ENCODE results near the gene SLC19A2. TPM values are rescaled to one million over a fixed set of nuclear protein-coding genes. Genes with fewer than 3 reads are reported as not detected.

The SLC19A2 gene
- total RNA-seq, 2 donors from 2014 or later: 17.7 to 39.7 TPM

DNA sequence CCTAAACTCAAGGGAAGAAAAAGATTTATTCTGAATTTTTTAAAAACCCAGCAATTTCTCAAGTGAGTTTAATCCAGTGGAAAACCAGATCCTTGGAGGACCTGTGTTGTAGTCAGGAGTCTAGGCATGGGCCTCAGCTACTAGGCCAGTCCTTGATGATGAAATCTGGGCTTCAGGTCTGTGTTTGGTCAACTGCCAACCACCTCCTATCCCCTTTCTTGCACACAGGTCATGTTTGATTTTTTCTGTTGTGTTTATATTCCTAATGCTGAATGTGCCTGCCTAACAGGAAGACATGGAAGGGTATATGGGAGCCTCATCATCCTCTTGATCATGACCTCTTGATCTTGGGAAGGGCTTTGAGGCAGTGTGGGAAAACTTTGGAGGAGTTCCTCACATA is 38.2 kb upstream of the SLC19A2 start:
- Histone ChIP-seq H3K27ac (no peak overlapping the region), H3K27me3 (replicated peaks; ENCODE audit: insufficient read depth) (no peaks in the 10 kb centered on the region), H3K9me3 (no peaks in the 10 kb centered on the region), H3K36me3 (no peaks in the 10 kb centered on the region), H3K4me3 (no peak overlapping the region), H3K4me1 (ENCODE audit: control insufficient read depth in 1 of 2, low read depth in 2 of 2) (no peaks in the 10 kb centered on the region)
- ATAC-seq (ENCODE audit: insufficient number of reproducible peaks, low FRiP score, low read depth) (no peak), DNase-seq (ENCODE audit: low spot score) (no peak)
- TF ChIP-seq CTCF (IDR thresholded peaks at IDR 0.05): no peak

- DNase-seq (ENCODE audit: low spot score): no peak
- Histone ChIP-seq H3K9me3 (no peaks in the 10 kb centered on the region), H3K27me3 (replicated peaks; ENCODE audit: insufficient read depth) (no peaks in the 10 kb centered on the region), H3K4me3 (no peak overlapping the region), H3K4me1 (ENCODE audit: control insufficient read depth in 1 of 2, low read depth in 2 of 2) (no peaks in the 10 kb centered on the region), H3K36me3 (no peaks in the 10 kb centered on the region), H3K27ac (no peak overlapping the region)
- no peak for ATAC-seq (ENCODE audit: insufficient number of reproducible peaks, low FRiP score, low read depth)
- TF ChIP-seq CTCF (IDR thresholded peaks at IDR 0.05): no peak
Observed at GRCh38 chr1:169521226-169521625, 35.5 kb upstream of the SLC19A2 start.

- no peak overlapping the region for H3K27ac ChIP-seq
- no peak for DNase-seq (ENCODE audit: low spot score)
- no peaks in the 10 kb centered on the region for H3K36me3 ChIP-seq
- ATAC-seq (ENCODE audit: insufficient number of reproducible peaks, low FRiP score, low read depth): no peak
- TF ChIP-seq CTCF (IDR thresholded peaks at IDR 0.05): no peak
- no peak overlapping the region for H3K4me3 ChIP-seq
- no peaks in the 10 kb centered on the region for H3K27me3 ChIP-seq (replicated peaks; ENCODE audit: insufficient read depth)
- no peaks in the 10 kb centered on the region for H3K4me1 ChIP-seq (ENCODE audit: control insufficient read depth in 1 of 2, low read depth in 2 of 2)
- no peaks in the 10 kb centered on the region for H3K9me3 ChIP-seq
Observed at GRCh38 chr1:169517558-169518186, 31.9 kb upstream of the SLC19A2 start.

GRCh38 chr1:169515641-169516040 is 29.9 kb upstream of the SLC19A2 start:
- no peak for TF ChIP-seq CTCF (IDR thresholded peaks at IDR 0.05)
- no peaks in the 10 kb centered on the region for H3K27me3 ChIP-seq (replicated peaks; ENCODE audit: insufficient read depth)
- H3K27ac ChIP-seq: no peak overlapping the region
- H3K4me3 ChIP-seq: no peak overlapping the region
- ATAC-seq (ENCODE audit: insufficient number of reproducible peaks, low FRiP score, low read depth) (no peak), DNase-seq (ENCODE audit: low spot score) (no peak)
- H3K36me3 ChIP-seq: no peaks in the 10 kb centered on the region
- no peaks in the 10 kb centered on the region for H3K9me3 ChIP-seq
- peaks cover 5 to 6% of the 10 kb centered on the region in 2 donors for H3K4me1 ChIP-seq (ENCODE audit: control insufficient read depth in 1 of 2, low read depth in 2 of 2)

- H3K27ac ChIP-seq: no peak overlapping the region
- no peak for ATAC-seq (ENCODE audit: insufficient number of reproducible peaks, low FRiP score, low read depth)
Observed at GRCh38 chr1:169514566-169515270, 29.0 kb upstream of the SLC19A2 start.

More at GRCh38 chr1:169514566-169515270, 29.0 kb upstream of the SLC19A2 start:
- H3K27me3 ChIP-seq (replicated peaks; ENCODE audit: insufficient read depth): no peaks in the 10 kb centered on the region
- no peak for DNase-seq (ENCODE audit: low spot score)
- TF ChIP-seq CTCF (IDR thresholded peaks at IDR 0.05): no peak
- H3K4me3 ChIP-seq: no peak overlapping the region
- no peaks in the 10 kb centered on the region for H3K9me3 ChIP-seq
- H3K36me3 ChIP-seq: no peaks in the 10 kb centered on the region
- peaks cover 8 to 11% of the 10 kb centered on the region in 2 donors for H3K4me1 ChIP-seq (ENCODE audit: control insufficient read depth in 1 of 2, low read depth in 2 of 2)
